SK-N-SH (cell line): ENCODE data around the gene TBCC. TPM values are rescaled to one million over a fixed set of nuclear protein-coding genes. Genes with fewer than 3 reads are reported as not detected.

Source experiments
- CTCF ChIA-PET: fragments of 300-600, 350-600 bp; formaldehyde crosslinking; extraction: SDS; loops from one replicate; lab custom pipeline; 2021; lab: Yijun Ruan, JAX
- POLR2A ChIA-PET: fragments of 350-600 bp; sonication (Branson Sonifier 250); formaldehyde crosslinking; extraction: SDS; loops from one replicate; lab custom pipeline; 2020; ENCODE audit warnings: antibody characterized with exemption, inconsistent platforms; lab: Yijun Ruan, JAX
- DNase-seq: peaks from one replicate; pipeline ENCODE4 v3.0.0; 2012
- H2AFZ ChIP-seq: fragments of 200-600 bp; sonication (generic); 2 replicates; pipeline ENCODE4 v1.8.1; 2016; ENCODE audit warnings: antibody characterized with exemption, mild to moderate bottlenecking, low read depth
- H3F3A ChIP-seq: fragments of 200-600 bp; sonication (generic); replicated peaks from 2 replicates; pipeline ENCODE3; 2016; ENCODE audit warnings: antibody characterized with exemption, mild to moderate bottlenecking; ENCODE audit not compliant: insufficient read depth
- H3K27ac ChIP-seq, 2 experiments: fragments of 200-500 bp in 1 of 2; fragments of 200-600 bp in 1 of 2; sonication (Bioruptor generic) in 1 of 2; sonication (generic), shearing (Covaris generic) in 1 of 2; 2 replicates each; pipeline versions ENCODE4 v1.5.1 to v1.6.1; 2014 to 2016; ENCODE audit warnings: low read depth in 2 of 2, inconsistent platforms in 1 of 2, low read length in 1 of 2, mild to moderate bottlenecking in 1 of 2, mixed read lengths in 1 of 2
- H3K27me3 ChIP-seq: fragments of 200-600 bp; sonication (generic), shearing (Covaris generic); 2 replicates; pipeline ENCODE4 v1.6.1; 2016; ENCODE audit warnings: mixed run types; ENCODE audit not compliant: insufficient read depth
- H3K36me3 ChIP-seq, 2 experiments: fragments of 200-500 bp in 1 of 2; fragments of 200-600 bp in 1 of 2; sonication (Bioruptor generic) in 1 of 2; sonication (generic) in 1 of 2; replicated peaks in 1 of 2; 2 replicates each; pipeline versions ENCODE3 to v1.5.1; 2014 to 2016; ENCODE audit warnings: low read length in 1 of 2, mild to moderate bottlenecking in 1 of 2; ENCODE audit not compliant: insufficient read depth in 2 of 2, control insufficient read depth in 1 of 2
- H3K4me1 ChIP-seq, 2 experiments: fragments of 200-500 bp in 1 of 2; fragments of 200-600 bp in 1 of 2; sonication (Bioruptor generic) in 1 of 2; sonication (generic), shearing (Covaris generic) in 1 of 2; 2 replicates each; pipeline versions ENCODE4 v1.5.1 to v1.6.1; 2014 to 2016; ENCODE audit warnings: low read depth in 1 of 2, low read length in 1 of 2, mixed run types in 1 of 2; ENCODE audit not compliant: insufficient read depth in 2 of 2, control insufficient read depth in 1 of 2
- H3K4me2 ChIP-seq: fragments of 200-600 bp; sonication (generic), shearing (Covaris generic); 2 replicates; pipeline ENCODE4 v1.6.1; 2017; ENCODE audit warnings: mixed run types
- H3K4me3 ChIP-seq, 2 experiments: fragments of 200-500 bp in 1 of 2; fragments of 200-600 bp in 1 of 2; sonication (Bioruptor generic) in 1 of 2; sonication (generic), shearing (Covaris generic) in 1 of 2; 2 replicates each; pipeline versions ENCODE4 v1.5.1 to v1.8.1; 2014 to 2016; ENCODE audit warnings: low read depth in 2 of 2, inconsistent platforms in 1 of 2, low read length in 1 of 2, mild to moderate bottlenecking in 1 of 2, mixed read lengths in 1 of 2, moderate library complexity in 1 of 2
- H3K79me2 ChIP-seq: fragments of 200-600 bp; sonication (generic); 2 replicates; pipeline ENCODE4 v1.8.1; 2017; ENCODE audit warnings: mild to moderate bottlenecking; ENCODE audit not compliant: insufficient read depth
- H3K9ac ChIP-seq: fragments of 200-600 bp; sonication (generic); 2 replicates; pipeline ENCODE4 v1.6.1; 2017; ENCODE audit warnings: mixed run types
- H3K9me2 ChIP-seq: fragments of 200-600 bp; sonication (generic); 2 replicates; pipeline ENCODE4 v1.6.1; 2017; ENCODE audit warnings: mixed run types
- H3K9me3 ChIP-seq: fragments of 200-600 bp; sonication (generic); 2 replicates; pipeline ENCODE4 v1.6.1; 2017; ENCODE audit warnings: mixed run types, mild to moderate bottlenecking, moderate library complexity
- H4K20me1 ChIP-seq: fragments of 200-600 bp; sonication (generic); 2 replicates; pipeline ENCODE4 v1.6.1; 2017; ENCODE audit warnings: mild to moderate bottlenecking, mixed run types; ENCODE audit not compliant: insufficient read depth
- CHD2 ChIP-seq: fragments of 150-350 bp; IDR thresholded peaks from 2 replicates; pipeline ENCODE4 v1.6.1; 2018; ENCODE audit warnings: low read length; ENCODE audit not compliant: partially characterized antibody
- ELF1 ChIP-seq: IDR thresholded peaks from 2 replicates; pipeline ENCODE4 v1.4.0; 2012
- EP300 ChIP-seq, 2 experiments: IDR thresholded peaks; 2 replicates each; pipeline versions ENCODE4 v1.4.0 to v1.6.1; 2012; ENCODE audit warnings: borderline replicate concordance in 1 of 2, low read depth in 1 of 2, low read length in 1 of 2
- EZH2phosphoT487 ChIP-seq: fragments of 200-600 bp; sonication (generic); IDR thresholded peaks from 2 replicates; pipeline ENCODE4 v1.6.1; 2017; ENCODE audit warnings: low read depth, mixed run types, mild to moderate bottlenecking, antibody characterized with exemption, moderate library complexity, borderline replicate concordance
- FOSL2 ChIP-seq: IDR thresholded peaks from 2 replicates; pipeline ENCODE4 v1.4.0; 2012; ENCODE audit warnings: low read depth, mild to moderate bottlenecking, moderate library complexity, borderline replicate concordance
- FOXJ3 ChIP-seq: sonication (generic); formaldehyde crosslinking; IDR thresholded peaks from 2 replicates; pipeline ENCODE4 v1.5.1; 2020; ENCODE audit warnings: mild to moderate bottlenecking, missing genetic modification reagents
- GATA2 ChIP-seq: sonication (generic); formaldehyde crosslinking; IDR thresholded peaks from 2 replicates; pipeline ENCODE4 v1.5.0; 2020; ENCODE audit warnings: mild to moderate bottlenecking, missing genetic modification reagents
- JUND ChIP-seq: IDR thresholded peaks from 2 replicates; pipeline ENCODE4 v1.4.0; 2012
- MEF2A ChIP-seq: IDR thresholded peaks from 2 replicates; pipeline ENCODE4 v1.4.0; 2012; ENCODE audit warnings: low read depth, borderline replicate concordance
- MXI1 ChIP-seq: IDR thresholded peaks from 2 replicates; pipeline ENCODE4 v1.6.1; 2012; ENCODE audit warnings: mild to moderate bottlenecking, low read depth, low read length, improper control_type of control experiment
- NFIC ChIP-seq: IDR thresholded peaks from 2 replicates; pipeline ENCODE4 v1.4.0; 2012; ENCODE audit warnings: borderline replicate concordance
- NRF1 ChIP-seq: IDR thresholded peaks from 2 replicates; pipeline ENCODE4 v1.6.1; 2012; ENCODE audit warnings: low read depth, mild to moderate bottlenecking, low read length
- RAD21 ChIP-seq: IDR thresholded peaks from 2 replicates; pipeline ENCODE4 v1.6.1; 2012; ENCODE audit warnings: mild to moderate bottlenecking, low read length
- RCOR1 ChIP-seq: fragments of 150-350 bp; IDR thresholded peaks from 2 replicates; pipeline ENCODE4 v1.6.1; 2017; ENCODE audit warnings: antibody characterized with exemption, low read length
- SIN3A ChIP-seq: IDR thresholded peaks from 2 replicates; pipeline ENCODE4 v1.6.1; 2012; ENCODE audit warnings: low read depth, mild to moderate bottlenecking, low read length, moderate library complexity, borderline replicate concordance
- TAF1 ChIP-seq: IDR thresholded peaks from 2 replicates; pipeline ENCODE4 v1.6.1; 2012; ENCODE audit warnings: low read depth, mild to moderate bottlenecking, low read length, moderate library complexity, borderline replicate concordance
- TEAD4 ChIP-seq: IDR thresholded peaks from 2 replicates; pipeline ENCODE4 v1.4.0; 2012; ENCODE audit warnings: mild to moderate bottlenecking, borderline replicate concordance; ENCODE audit not compliant: insufficient read depth
- YY1 ChIP-seq: IDR thresholded peaks from 2 replicates; pipeline ENCODE4 v1.4.0; 2012; ENCODE audit warnings: low read depth, mild to moderate bottlenecking
- WGBS: methylation state at CpG from one replicate; pipeline ENCODE4 v1.1.6; 2017; ENCODE audit warnings: low lambda C conversion rate; 5-methylcytosine and 5-hydroxymethylcytosine counted together
- polyA plus RNA-seq, 3 experiments: library from polyadenylated mRNA; depleted of rRNA; stranded (reverse); fragments of >200 nt; gene quantifications; 2 replicates each; pipeline ENCODE4 v1.2.3, GENCODE V29; 2012
- TF ChIP-seq, protein P1 (sequence below): fragments of 150-350 bp; IDR thresholded peaks from 2 replicates; pipeline ENCODE4 v1.6.1; 2016; ENCODE audit warnings: mild to moderate bottlenecking, low read depth, low read length

The TBCC gene
- polyA plus RNA-seq, 1 of the 3 experiments (the other 2 are of a cell fraction) = 18.2 TPM

DNA sequence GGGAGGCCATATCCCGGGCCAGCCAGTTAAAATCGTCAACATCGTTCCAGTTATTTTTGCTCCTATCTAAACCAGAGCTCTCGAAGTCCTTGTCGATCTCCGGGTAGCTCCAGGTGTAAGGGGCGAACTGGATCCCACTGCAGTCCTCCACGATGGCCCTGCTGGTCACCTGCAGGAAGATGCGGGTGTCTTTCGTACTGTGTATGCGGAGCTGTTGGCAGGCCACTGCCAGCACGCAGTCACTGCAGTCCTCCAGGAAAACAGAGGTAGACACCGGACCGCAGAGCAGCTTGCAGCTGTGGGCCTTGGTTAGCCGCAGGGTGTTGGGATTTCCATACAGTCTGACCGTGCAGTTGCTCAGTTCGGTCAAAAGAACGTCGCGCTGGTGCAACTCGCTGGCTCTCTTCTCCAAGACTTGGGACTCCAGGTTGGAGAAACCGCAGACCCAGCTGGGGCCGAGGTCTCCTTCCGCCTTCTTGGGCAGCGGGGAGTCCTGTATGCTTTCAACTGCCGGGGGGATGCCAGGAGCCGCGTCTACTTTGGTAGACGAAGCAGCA lies 742 bp downstream of the TBCC start (continued):
- TF ChIP-seq YY1 (no peak), EZH2phosphoT487 (no peak)

DNA sequence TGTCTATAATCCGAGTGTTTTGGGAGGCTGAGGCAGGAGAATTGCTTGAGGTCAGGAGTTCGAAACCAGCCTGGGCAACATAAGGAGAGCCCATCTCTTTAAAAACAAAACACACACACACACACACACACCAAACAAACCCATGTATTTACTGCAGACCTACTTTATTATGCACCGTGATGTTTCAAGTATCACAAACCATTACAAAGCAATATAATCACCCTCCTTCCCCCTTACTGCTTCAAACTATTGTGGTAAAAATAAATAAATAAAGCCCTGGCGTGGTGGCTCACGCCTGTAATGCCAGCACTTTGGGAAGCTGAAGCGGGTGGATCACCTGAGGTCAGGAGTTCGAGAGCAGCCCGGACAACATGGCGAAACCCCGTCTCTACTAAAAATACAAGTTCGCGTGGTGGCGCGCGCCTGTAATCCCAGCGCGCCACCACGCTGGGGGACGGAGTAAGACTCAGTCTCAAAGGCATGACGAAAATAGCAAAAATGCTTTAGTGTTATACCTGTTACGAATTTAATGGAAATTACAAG lies 1.5 kb downstream of the TBCC start:
- Histone ChIP-seq H3K4me3 (peak overlapping the region; percentile 75 to 82), H3F3A (peaks cover 28% of the 10 kb centered on the region), H2AFZ (no peak overlapping the region), H3K4me1 (peaks cover 19 to 30% of the 10 kb centered on the region in 2 experiments; a peak in 3 of 4 replicates), H3K9me3 (no peaks in the 10 kb centered on the region), H4K20me1 (peaks cover 7% of the 10 kb centered on the region; the same call in 1 of the 2 replicates), H3K36me3 (no peaks in the 10 kb centered on the region), H3K79me2 (peaks cover 34% of the 10 kb centered on the region), H3K27me3 (no peaks in the 10 kb centered on the region), H3K4me2 (peak overlapping the region; percentile 96), H3K27ac (no peak overlapping the region), H3K9ac (peak overlapping the region; percentile 87), H3K9me2 (no peaks in the 10 kb centered on the region)
- POLR2A ChIA-PET = interaction anchor here (4.4 kb wide), 1 partner anchor 37 kb away, joined by 59 read pairs; the partner anchor contains the start of gene BICRAL
- TF ChIP-seq NRF1 (no peak), FOSL2 (no peak), TAF1 (no peak), MXI1 (no peak), TEAD4 (no peak), SIN3A (no peak), RAD21 (no peak), MEF2A (no peak), RCOR1 (no peak), NFIC (no peak), JUND (no peak), CHD2 (no peak), EP300 (IDR thresholded peaks at IDR 0.05; ENCODE audit: borderline replicate concordance in 1 of 2, low read depth in 1 of 2, low read length in 1 of 2) (no peak), GATA2 (no peak), ELF1 (no peak), FOXJ3 (CRISPR knock-in tag) (no peak), YY1 (no peak)
- TF ChIP-seq, protein P1, sequence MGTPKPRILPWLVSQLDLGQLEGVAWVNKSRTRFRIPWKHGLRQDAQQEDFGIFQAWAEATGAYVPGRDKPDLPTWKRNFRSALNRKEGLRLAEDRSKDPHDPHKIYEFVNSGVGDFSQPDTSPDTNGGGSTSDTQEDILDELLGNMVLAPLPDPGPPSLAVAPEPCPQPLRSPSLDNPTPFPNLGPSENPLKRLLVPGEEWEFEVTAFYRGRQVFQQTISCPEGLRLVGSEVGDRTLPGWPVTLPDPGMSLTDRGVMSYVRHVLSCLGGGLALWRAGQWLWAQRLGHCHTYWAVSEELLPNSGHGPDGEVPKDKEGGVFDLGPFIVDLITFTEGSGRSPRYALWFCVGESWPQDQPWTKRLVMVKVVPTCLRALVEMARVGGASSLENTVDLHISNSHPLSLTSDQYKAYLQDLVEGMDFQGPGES = no peak
- CTCF ChIA-PET = interaction anchor here (0.7 to 3.2 kb wide), 5 partner anchors 18 to 157 kb away, joined by 3 to 17 read pairs (median 5); no protein-coding TSS in a partner anchor
- WGBS = 78% methylated on average over 21 of the region's 21 CpGs
- DNase-seq = no peak
